Esophagus squamous epithelium (tissue), 5 donors: ENCODE data around the gene AMN. TPM values are rescaled to one million over a fixed set of nuclear protein-coding genes. Genes with fewer than 3 reads are reported as not detected.

Experiments
- DNase-seq: peaks from one replicate; lab custom pipeline; 2025; lab: John Stamatoyannopoulos, UW
- H3K27ac ChIP-seq, 4 donors: fragments of 200-600 bp; sonication (generic); one replicate each; pipeline ENCODE4 v1.5.1; 2016 to 2019; ENCODE audit warnings: mild to moderate bottlenecking in 1 of 4
- H3K27me3 ChIP-seq, 4 donors: fragments of 200-600 bp; sonication (generic); 1 replicate in 3 of 4; 2 replicates in 1 of 4; pipeline versions ENCODE4 v1.5.1 to v1.6.0; 2017 to 2021; ENCODE audit warnings: antibody characterized with exemption in 1 of 4
- H3K36me3 ChIP-seq, 3 donors: fragments of 200-600 bp; sonication (generic); one replicate each; pipeline ENCODE4 v1.5.1; 2016 to 2019
- H3K4me1 ChIP-seq, 3 donors: fragments of 200-600 bp; sonication (generic); one replicate each; pipeline ENCODE4 v1.5.1; 2017 to 2019
- H3K4me3 ChIP-seq, 4 donors: fragments of 200-600 bp; sonication (generic); 1 replicate in 3 of 4; 2 replicates in 1 of 4; pipeline ENCODE4 v1.5.1; 2016 to 2019; ENCODE audit warnings: mild to moderate bottlenecking in 2 of 4, moderate library complexity in 1 of 4
- H3K9me3 ChIP-seq, 3 donors: fragments of 200-600 bp; sonication (generic); one replicate each; pipeline ENCODE4 v1.5.1; 2016 to 2019
- CTCF ChIP-seq, 6 experiments: fragments of 450-650 bp in 4 of 6; fragments of 200-600 bp in 2 of 6; sonication (generic) in 2 of 6; IDR thresholded peaks; one replicate each; pipeline ENCODE4 v1.5.1; 2016 to 2019; ENCODE audit warnings: antibody characterized with exemption in 6 of 6, mild to moderate bottlenecking in 4 of 6, moderate library complexity in 4 of 6
- POLR2A ChIP-seq, 4 donors: fragments of 450-650 bp; IDR thresholded peaks; one replicate each; pipeline ENCODE4 v1.6.1; 2017; ENCODE audit warnings: antibody characterized with exemption in 4 of 4, mild to moderate bottlenecking in 4 of 4, moderate library complexity in 3 of 4
- WGBS, 2 donors: methylation state at CpG; one replicate each; pipeline ENCODE4 v1.1.5; 2018; 5-methylcytosine and 5-hydroxymethylcytosine counted together
- intact Hi-C: fragments of 100-400 bp; cut with DNase I; formaldehyde crosslinking; loops from one replicate; pipeline ENCODE4 v1.15.0; 2022
- total RNA-seq, 4 donors: library from RNA; depleted of rRNA; stranded (reverse); fragments of >200 nt; gene quantifications; one replicate each; pipeline ENCODE4 v1.1.0, GENCODE V29; 2016
- donor health status: DM: yes; HTN: yes; CAD: no.

Gene AMN
- total RNA-seq, 4 donors from 2014 or later: 7.6 to 24.0 (median 19.7) TPM

GRCh38 chr14:102965282-102965681 is 42.8 kb downstream of the AMN start:
- H3K36me3 ChIP-seq: peaks cover 36 to 100% (median 60%) of the 10 kb centered on the region in 3 donors
- intact Hi-C loops: no loop called here
- 74 to 76% methylated on average over 3 of the region's 3 CpGs for WGBS, 2 donors

GRCh38 chr14:102965971-102966655 is 43.6 kb downstream of the AMN start:
- no peaks in the 10 kb centered on the region for H3K27me3 ChIP-seq
- TF ChIP-seq POLR2A (IDR thresholded peaks at IDR 0.05): no peak
- no peak for TF ChIP-seq CTCF (IDR thresholded peaks at IDR 0.05)
- no peak for DNase-seq
- H3K9me3 ChIP-seq: no peaks in the 10 kb centered on the region
- 87 to 92% methylated on average over 20 of the region's 20 CpGs for WGBS, 2 donors
- H3K4me1 ChIP-seq: no peaks in the 10 kb centered on the region
- no peak overlapping the region for H3K27ac ChIP-seq
- H3K36me3 ChIP-seq: peaks cover 36 to 100% (median 59%) of the 10 kb centered on the region in 3 donors
- intact Hi-C loops: no loop called here
- H3K4me3 ChIP-seq: no peak overlapping the region

More at GRCh38 chr14:102965282-102965681, 42.8 kb downstream of the AMN start:
- Histone ChIP-seq H3K27ac (no peak overlapping the region), H3K9me3 (no peaks in the 10 kb centered on the region), H3K4me3 (no peak overlapping the region), H3K27me3 (no peaks in the 10 kb centered on the region), H3K4me1 (no peaks in the 10 kb centered on the region)
- TF ChIP-seq CTCF (IDR thresholded peaks at IDR 0.05): no peak
- TF ChIP-seq POLR2A (IDR thresholded peaks at IDR 0.05): no peak
- DNase-seq: no peak

GRCh38 chr14:102966681-102967505 is 44.4 kb downstream of the AMN start:
- TF ChIP-seq POLR2A (IDR thresholded peaks at IDR 0.05) (no peak), CTCF (IDR thresholded peaks at IDR 0.05) (no peak)
- WGBS, 2 donors: 86 to 95% methylated on average over 19 to 20 of the region's 21 CpGs

GRCh38 chr14:102967506-102967795 is 45.0 kb downstream of the AMN start:
- H3K4me3 ChIP-seq: no peak overlapping the region
- H3K36me3 ChIP-seq: peaks cover 36 to 99% (median 58%) of the 10 kb centered on the region in 3 donors
- H3K9me3 ChIP-seq: no peaks in the 10 kb centered on the region
- DNase-seq: no peak
- 88 to 91% methylated on average over 10 to 14 of the region's 14 CpGs for WGBS, 2 donors
- H3K27ac ChIP-seq: no peak overlapping the region
- H3K27me3 ChIP-seq: no peaks in the 10 kb centered on the region
- no peak for TF ChIP-seq POLR2A (IDR thresholded peaks at IDR 0.05)
- TF ChIP-seq CTCF (IDR thresholded peaks at IDR 0.05): no peak
- intact Hi-C loops: no loop called here
- H3K4me1 ChIP-seq: no peaks in the 10 kb centered on the region

More at GRCh38 chr14:102966681-102967505, 44.4 kb downstream of the AMN start:
- intact Hi-C loops: no loop called here
- no peaks in the 10 kb centered on the region for H3K27me3 ChIP-seq
- H3K4me3 ChIP-seq: no peak overlapping the region
- no peak overlapping the region for H3K27ac ChIP-seq
- no peak for DNase-seq
- peaks cover 36 to 100% (median 60%) of the 10 kb centered on the region in 3 donors for H3K36me3 ChIP-seq
- H3K4me1 ChIP-seq: no peaks in the 10 kb centered on the region
- H3K9me3 ChIP-seq: no peaks in the 10 kb centered on the region

GRCh38 chr14:102968306-102968705 is 45.8 kb downstream of the AMN start:
- Histone ChIP-seq H3K9me3 (no peaks in the 10 kb centered on the region), H3K27me3 (no peaks in the 10 kb centered on the region), H3K27ac (no peak overlapping the region), H3K36me3 (peaks cover 36 to 98% (median 59%) of the 10 kb centered on the region in 3 donors), H3K4me1 (no peaks in the 10 kb centered on the region), H3K4me3 (no peak overlapping the region)
- intact Hi-C loops: no loop called here
- TF ChIP-seq POLR2A (IDR thresholded peaks at IDR 0.05) (no peak), CTCF (IDR thresholded peaks at IDR 0.05) (no peak)
- 89 to 92% methylated on average over 13 of the region's 13 CpGs for WGBS, 2 donors
- no peak for DNase-seq
